Fibroblast of the aortic adventitia (primary cell): ENCODE data around the gene PCA3. TPM values are rescaled to one million over a fixed set of nuclear protein-coding genes. Genes with fewer than 3 reads are reported as not detected.
"Not testable (repeated sequence)": the region's sequence is repeated elsewhere in the genome, so short reads cannot be mapped to it uniquely, and the experiment has no call there.

Experiments
- DNase-seq: peaks from one replicate; pipeline ENCODE4 v3.0.0-alpha.2; 2010; ENCODE audit warnings: low read depth
- H3K4me3 ChIP-seq: 2 replicates; pipeline ENCODE4 v1.5.1; 2011; ENCODE audit warnings: low read depth, mild to moderate bottlenecking, control low read depth, low read length, moderate library complexity
- CTCF ChIP-seq: IDR thresholded peaks from 2 replicates; pipeline ENCODE4 v1.5.1; 2011; ENCODE audit warnings: mild to moderate bottlenecking, low read length, control low read depth, inconsistent platforms; ENCODE audit not compliant: insufficient read depth
- total RNA-seq: library from RNA; depleted of rRNA; stranded (reverse); fragments of >200 nt; gene quantifications from 2 replicates; pipeline ENCODE4 v1.2.3, GENCODE V29; 2012; ENCODE audit warnings: low replicate concordance

PCA3 gene
- total RNA-seq, 1 donor: not detected

DNA sequence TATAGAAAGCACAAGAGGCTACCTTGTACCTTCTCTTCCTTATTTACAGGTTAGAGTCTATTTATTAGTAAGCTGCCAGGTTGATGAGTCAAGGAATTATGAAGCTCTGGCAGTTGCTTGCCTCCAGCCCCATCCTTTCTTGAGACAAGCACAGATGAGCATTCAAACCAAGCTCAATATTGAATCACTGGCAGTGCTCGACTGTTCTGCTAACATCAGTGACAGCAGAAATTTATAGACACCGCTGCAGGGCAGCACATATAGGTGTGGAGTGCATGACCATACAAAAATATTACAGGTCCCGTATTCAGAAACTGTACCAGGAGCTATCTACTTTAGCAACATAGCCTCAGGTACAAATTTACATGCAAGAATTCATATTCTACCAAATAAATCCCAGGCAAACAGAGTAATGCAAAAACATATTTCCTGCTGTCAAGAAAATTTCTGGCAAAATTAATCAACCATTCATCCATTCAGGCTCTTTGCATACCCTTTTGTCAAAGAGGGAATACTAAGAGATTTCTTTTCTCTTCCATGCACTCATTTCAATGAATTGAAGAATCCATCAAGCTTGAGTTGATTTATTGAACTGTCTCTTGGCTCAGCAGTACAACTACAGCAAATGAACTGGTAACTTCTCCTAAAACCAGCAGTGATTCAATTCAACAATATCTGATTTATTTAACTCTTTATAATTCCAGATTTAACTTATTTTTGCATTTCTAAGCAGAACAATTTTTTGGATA lies 26.9 kb upstream of the PCA3 start:
- no peak overlapping the region for H3K4me3 ChIP-seq
- TF ChIP-seq CTCF: no peak
- DNase-seq: no peak

- no peak overlapping the region for H3K4me3 ChIP-seq
- no peak for DNase-seq
- no peak for TF ChIP-seq CTCF
Observed at GRCh38 chr9:76738402-76738801, 25.8 kb upstream of the PCA3 start.

DNA sequence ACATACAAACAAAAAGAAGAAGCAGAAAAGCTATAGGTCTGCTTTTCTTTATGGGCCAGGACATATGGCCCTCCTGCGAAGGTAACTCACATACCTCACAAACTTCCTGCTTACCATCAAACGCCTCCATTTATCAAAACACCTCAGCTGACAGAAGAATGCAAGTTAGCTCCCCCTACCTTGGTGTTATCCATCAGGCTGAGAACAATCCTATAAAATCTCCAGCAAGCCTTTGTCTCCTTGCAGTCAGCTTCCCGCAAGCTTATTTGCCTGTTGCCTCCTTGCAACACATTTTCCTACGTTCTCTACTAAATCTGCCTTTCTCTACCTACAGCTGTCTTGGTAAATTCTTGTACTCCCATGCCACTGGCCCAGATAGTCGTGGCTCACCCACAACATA lies 22.7 kb upstream of the PCA3 start:
- no peak overlapping the region for H3K4me3 ChIP-seq
- no peak for TF ChIP-seq CTCF
- DNase-seq: no peak

GRCh38 chr9:76742890-76743289 lies 21.3 kb upstream of the PCA3 start:
- not testable (repeated sequence) for H3K4me3 ChIP-seq

DNA sequence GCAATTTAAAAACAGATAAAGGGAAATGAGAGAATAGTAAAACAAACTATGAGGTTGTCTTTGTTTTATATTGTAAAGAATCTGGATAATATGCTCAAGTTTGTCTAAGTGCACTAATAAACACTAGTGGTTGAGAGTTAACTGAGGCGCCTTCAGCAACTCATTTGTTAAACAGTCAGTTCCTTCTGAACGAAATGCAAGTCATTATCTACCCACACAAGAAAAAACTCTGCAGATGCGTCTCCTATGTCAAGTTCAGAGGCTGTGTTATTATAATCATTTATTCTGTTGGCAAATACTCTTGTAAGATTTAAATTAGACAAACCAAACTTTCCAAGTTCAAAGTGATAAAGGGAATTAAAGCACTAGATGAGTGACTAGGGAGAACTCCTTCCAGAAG lies 20.3 kb upstream of the PCA3 start:
- DNase-seq: no peak
- TF ChIP-seq CTCF: no peak
- H3K4me3 ChIP-seq: no peak overlapping the region

More at GRCh38 chr9:76742890-76743289, 21.3 kb upstream of the PCA3 start:
- not testable (repeated sequence) for DNase-seq

DNA sequence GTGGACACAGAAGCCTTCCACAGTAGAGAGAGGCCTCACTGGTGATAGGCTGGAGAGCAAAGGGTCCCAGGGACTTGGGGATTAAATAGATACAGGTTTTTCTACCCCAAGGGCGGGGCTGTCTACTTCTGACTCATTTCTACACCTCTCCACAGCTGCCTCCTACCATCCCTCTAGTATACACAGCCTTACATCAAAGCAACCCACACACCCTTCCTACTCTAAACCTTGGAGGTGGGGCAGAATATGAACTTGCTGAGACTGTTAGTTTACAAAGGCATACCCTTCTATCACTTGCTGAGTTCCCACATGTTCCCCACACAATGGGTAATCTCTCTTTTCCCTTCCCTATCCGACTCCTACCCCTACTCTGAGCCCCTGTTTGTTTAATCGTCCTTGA lies 19.9 kb upstream of the PCA3 start:
- no peak for TF ChIP-seq CTCF
- H3K4me3 ChIP-seq: no peak overlapping the region
- DNase-seq: no peak

DNA sequence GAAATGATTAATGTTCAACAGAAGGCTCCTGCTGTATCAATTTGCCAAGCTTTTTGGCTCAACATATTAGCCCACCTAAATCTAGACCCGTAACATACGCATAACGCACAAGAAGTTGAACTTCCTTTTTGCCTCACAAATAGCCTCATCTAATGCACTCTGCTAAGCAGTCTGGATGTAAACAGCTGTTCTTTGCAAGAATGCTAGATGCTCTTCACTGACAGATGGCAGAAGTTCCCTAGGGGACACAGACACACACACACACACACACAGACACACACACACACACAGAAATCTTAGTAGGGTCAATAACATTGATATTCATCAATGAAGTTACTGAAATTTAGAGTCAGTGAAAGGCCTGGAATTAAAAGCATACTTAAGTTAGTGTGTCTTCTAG lies 13.2 kb upstream of the PCA3 start:
- no peak for TF ChIP-seq CTCF
- no peak for DNase-seq
- no peak overlapping the region for H3K4me3 ChIP-seq
